ENCODE data around the gene SEPTIN2. TPM values are rescaled to one million over a fixed set of nuclear protein-coding genes. Genes with fewer than 3 reads are reported as not detected.

Gene SEPTIN2
- total and polyA plus RNA-seq, 10 of the 15 experiments (the other 5 are each of a cell fraction or from before 2014, with no cell fraction given): 169 to 474 (median 269) TPM

GRCh38 chr2:241302083-241302482 lies 13.6 kb upstream of the SEPTIN2 start:
- 82% methylated on average over 3 of the region's 3 CpGs for WGBS (ENCODE audit: insufficient coverage, insufficient replicate concordance, low lambda C conversion rate, missing lambda C conversion rate)
- ATAC-seq (no peak), FAIRE-seq (no peak), DNase-seq (ENCODE audit: low read depth, low spot score) (no peak)
- intact Hi-C loops (cut with micrococcal nuclease; ENCODE audit: unreplicated experiment) (no loop called here), in situ Hi-C loops (cut with MboI) (no loop called here)
- ChIA-PET SMC1A (ENCODE audit: uncharacterized antibody, unreplicated experiment) (interaction anchor here (0.6 to 6.6 kb wide), 10 partner anchors 9 to 90 kb away, joined by 3 to 33 read pairs (median 5); no protein-coding TSS in a partner anchor), RAD21 (ENCODE audit: unreplicated experiment) (interaction anchor here (0.8 to 1.5 kb wide), 7 partner anchors 9 to 90 kb away, joined by 3 to 4 read pairs (median 3); no protein-coding TSS in a partner anchor), POLR2A (interaction anchor here (0.6 to 3.3 kb wide), 6 partner anchors 10 to 62 kb away, joined by 4 to 20 read pairs (median 5); partner anchors contain the start of genes HDLBP and SEPTIN2), CTCF (interaction anchor here (0.9 to 2.3 kb wide), 4 partner anchors 10 to 22 kb away, joined by 3 to 6 read pairs (median 4); no protein-coding TSS in a partner anchor)
- no peaks in the 10 kb centered on the region for H3K9me3 ChIP-seq (replicated peaks; ENCODE audit: control insufficient read depth, insufficient read depth, low read length)
- TF ChIP-seq BCL11A (IDR thresholded peaks at IDR 0.05; ENCODE audit: low read depth, low read length) (no peak), TAF1 (IDR thresholded peaks at IDR 0.05; ENCODE audit: borderline replicate concordance, low read depth, low read length) (no peak), JUNB (IDR thresholded peaks at IDR 0.05) (no peak)
- H3K4me2 ChIP-seq (ENCODE audit: control insufficient read depth, insufficient read depth): no peak overlapping the region
- 0 out of 4 replicates have a peak, but pooled peaks cover 0 to 3% of the 10 kb centered on the region in 2 experiments for H3K36me3 ChIP-seq (ENCODE audit: control insufficient read depth in 2 of 2, insufficient read depth in 2 of 2, low read length in 1 of 2)
- no TSS peak for BruUV-seq (replicated peaks)
- no peak overlapping the region for H3K4me3 ChIP-seq
- H3K4me1 ChIP-seq (ENCODE audit: control insufficient read depth, insufficient read depth, low read length): peaks cover 19% of the 10 kb centered on the region
- H4K20me1 ChIP-seq (ENCODE audit: control insufficient read depth, insufficient read depth): no peaks in the 10 kb centered on the region
- H3K79me2 ChIP-seq (ENCODE audit: control insufficient read depth, insufficient read depth, low read length): peaks cover 85% of the 10 kb centered on the region
- no peak overlapping the region for H3K9ac ChIP-seq (ENCODE audit: control insufficient read depth, insufficient read depth, low read length)
- no peak overlapping the region for H2AFZ ChIP-seq (ENCODE audit: control insufficient read depth, low read depth, low read length)
- H3K27ac ChIP-seq (ENCODE audit: control insufficient read depth, insufficient read depth): peak overlapping the region; percentile 2; the same call in 1 of the 2 replicates
- H3K27me3 ChIP-seq (replicated peaks in 1 of 2; ENCODE audit: control insufficient read depth in 2 of 2, insufficient read depth in 2 of 2, low read length in 1 of 2): no peaks in the 10 kb centered on the region

- no TSS peak for BruUV-seq (replicated peaks)
- ChIA-PET RAD21 (ENCODE audit: unreplicated experiment) (interaction anchor here (1.2 to 2.4 kb wide), 4 partner anchors 9 to 17 kb away, joined by 3 to 11 read pairs (median 4); no protein-coding TSS in a partner anchor), CTCF (interaction anchor here (0.6 to 2.5 kb wide), 6 partner anchors 9 to 23 kb away, joined by 3 to 13 read pairs (median 3); no protein-coding TSS in a partner anchor), POLR2A (interaction anchor here (0.7 to 3.3 kb wide), 6 partner anchors 9 to 26 kb away, joined by 4 to 20 read pairs (median 5); partner anchors contain the start of genes HDLBP and SEPTIN2), SMC1A (ENCODE audit: uncharacterized antibody, unreplicated experiment) (interaction anchor here (0.7 to 6.6 kb wide), 13 partner anchors 9 to 383 kb away, joined by 3 to 33 read pairs (median 3); partner anchors contain the start of gene DTYMK)
- no peaks in the 10 kb centered on the region for H3K9me3 ChIP-seq (replicated peaks; ENCODE audit: control insufficient read depth, insufficient read depth, low read length)
- intact Hi-C loops (cut with micrococcal nuclease; ENCODE audit: unreplicated experiment) (no loop called here), in situ Hi-C loops (cut with MboI) (no loop called here)
- peak overlapping the region; percentile 28; the same call in 1 of the 2 replicates for H3K4me2 ChIP-seq (ENCODE audit: control insufficient read depth, insufficient read depth)
- H3K4me3 ChIP-seq: no peak overlapping the region
- H3K9ac ChIP-seq (ENCODE audit: control insufficient read depth, insufficient read depth, low read length): peak overlapping the region; percentile 7
- H3K79me2 ChIP-seq (ENCODE audit: control insufficient read depth, insufficient read depth, low read length): peaks cover 88% of the 10 kb centered on the region
- no peak for DNase-seq (ENCODE audit: low read depth, low spot score)
- H2AFZ ChIP-seq (ENCODE audit: control insufficient read depth, low read depth, low read length): no peak overlapping the region
- peak overlapping the region; percentile 24; the same call in 1 of the 2 replicates for H3K27ac ChIP-seq (ENCODE audit: control insufficient read depth, insufficient read depth)
- 0 out of 3 replicates have a peak, but pooled peaks have one; percentile 4 for ATAC-seq
- FAIRE-seq: no peak
- WGBS (ENCODE audit: insufficient coverage, insufficient replicate concordance, low lambda C conversion rate, missing lambda C conversion rate): 77% methylated on average over 13 of the region's 13 CpGs
- H4K20me1 ChIP-seq (ENCODE audit: control insufficient read depth, insufficient read depth): no peaks in the 10 kb centered on the region
- H3K36me3 ChIP-seq (ENCODE audit: control insufficient read depth in 2 of 2, insufficient read depth in 2 of 2, low read length in 1 of 2): 0 out of 4 replicates have a peak, but pooled peaks cover 0 to 3% of the 10 kb centered on the region in 2 experiments
- H3K27me3 ChIP-seq (replicated peaks in 1 of 2; ENCODE audit: control insufficient read depth in 2 of 2, insufficient read depth in 2 of 2, low read length in 1 of 2): no peaks in the 10 kb centered on the region
- H3K4me1 ChIP-seq (ENCODE audit: control insufficient read depth, insufficient read depth, low read length): peaks cover 19% of the 10 kb centered on the region
- no peak for TF ChIP-seq GABPA (IDR thresholded peaks at IDR 0.05; ENCODE audit: low read depth)
- TF ChIP-seq, protein P1, sequence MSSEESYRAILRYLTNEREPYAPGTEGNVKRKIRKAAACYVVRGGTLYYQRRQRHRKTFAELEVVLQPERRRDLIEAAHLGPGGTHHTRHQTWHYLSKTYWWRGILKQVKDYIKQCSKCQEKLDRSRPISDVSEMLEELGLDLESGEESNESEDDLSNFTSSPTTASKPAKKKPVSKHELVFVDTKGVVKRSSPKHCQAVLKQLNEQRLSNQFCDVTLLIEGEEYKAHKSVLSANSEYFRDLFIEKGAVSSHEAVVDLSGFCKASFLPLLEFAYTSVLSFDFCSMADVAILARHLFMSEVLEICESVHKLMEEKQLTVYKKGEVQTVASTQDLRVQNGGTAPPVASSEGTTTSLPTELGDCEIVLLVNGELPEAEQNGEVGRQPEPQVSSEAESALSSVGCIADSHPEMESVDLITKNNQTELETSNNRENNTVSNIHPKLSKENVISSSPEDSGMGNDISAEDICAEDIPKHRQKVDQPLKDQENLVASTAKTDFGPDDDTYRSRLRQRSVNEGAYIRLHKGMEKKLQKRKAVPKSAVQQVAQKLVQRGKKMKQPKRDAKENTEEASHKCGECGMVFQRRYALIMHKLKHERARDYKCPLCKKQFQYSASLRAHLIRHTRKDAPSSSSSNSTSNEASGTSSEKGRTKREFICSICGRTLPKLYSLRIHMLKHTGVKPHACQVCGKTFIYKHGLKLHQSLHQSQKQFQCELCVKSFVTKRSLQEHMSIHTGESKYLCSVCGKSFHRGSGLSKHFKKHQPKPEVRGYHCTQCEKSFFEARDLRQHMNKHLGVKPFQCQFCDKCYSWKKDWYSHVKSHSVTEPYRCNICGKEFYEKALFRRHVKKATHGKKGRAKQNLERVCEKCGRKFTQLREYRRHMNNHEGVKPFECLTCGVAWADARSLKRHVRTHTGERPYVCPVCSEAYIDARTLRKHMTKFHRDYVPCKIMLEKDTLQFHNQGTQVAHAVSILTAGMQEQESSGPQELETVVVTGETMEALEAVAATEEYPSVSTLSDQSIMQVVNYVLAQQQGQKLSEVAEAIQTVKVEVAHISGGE (CRISPR knock-in tag; IDR thresholded peaks at IDR 0.05): no peak
- TF ChIP-seq TCF3 (IDR thresholded peaks at IDR 0.05; ENCODE audit: borderline replicate concordance, insufficient read depth, low read depth, low read length): no peak
- no peak for TF ChIP-seq FOS (IDR thresholded peaks at IDR 0.05; ENCODE audit: borderline replicate concordance, extremely low read depth, insufficient read length)
- TF ChIP-seq RAD21 (IDR thresholded peaks at IDR 0.05; ENCODE audit: insufficient read depth, low read depth, low read length): no peak
- no peak for TF ChIP-seq KAT2A (conservative IDR thresholded peaks at IDR 0.05; ENCODE audit: control insufficient read depth, low read depth, low read length)
- TF ChIP-seq ETV6 (conservative IDR thresholded peaks at IDR 0.05 in 1 of 2, IDR thresholded peaks at IDR 0.05 in 1 of 2; ENCODE audit: borderline replicate concordance in 1 of 2, low read depth in 1 of 2): no peak
- no peak for TF ChIP-seq YY1 (IDR thresholded peaks at IDR 0.05; ENCODE audit: low read depth, low read length)
These were observed 12.7 kb upstream of the SEPTIN2 start for GRCh38 chr2:241302759-241303651.

All from GM12878 (cell line).